BLaER1 (cell line): ENCODE results near the gene CMTM3.
A peak's percentile ranks its signal among the peaks of the same experiment; 100 is the strongest.
"Not testable (repeated sequence)": the region's sequence is repeated elsewhere in the genome, so short reads cannot be mapped to it uniquely, and the experiment has no call there.

Experiments used
- H3K27ac ChIP-seq: shearing (Covaris generic); formaldehyde crosslinking; 2 replicates; pipeline ENCODE4 v1.8.1; 2022
- H3K27me3 ChIP-seq: shearing (Covaris generic); formaldehyde crosslinking; 2 replicates; pipeline ENCODE4 v1.8.1; 2022
- H3K36me3 ChIP-seq: shearing (Covaris generic); formaldehyde crosslinking; 2 replicates; pipeline ENCODE4 v1.8.1; 2022
- H3K4me1 ChIP-seq: shearing (Covaris generic); formaldehyde crosslinking; 2 replicates; pipeline ENCODE4 v1.8.1; 2022
- H3K4me2 ChIP-seq: shearing (Covaris generic); formaldehyde crosslinking; 2 replicates; pipeline ENCODE4 v1.8.1; 2022
- H3K4me3 ChIP-seq: shearing (Covaris generic); formaldehyde crosslinking; 2 replicates; pipeline ENCODE4 v1.8.1; 2022
- H3K9ac ChIP-seq: shearing (Covaris generic); formaldehyde crosslinking; 2 replicates; pipeline ENCODE4 v1.8.1; 2022
- H3K9me3 ChIP-seq: shearing (Covaris generic); formaldehyde crosslinking; 2 replicates; pipeline ENCODE4 v1.8.1; 2022
- H4K20me1 ChIP-seq: shearing (Covaris generic); formaldehyde crosslinking; 2 replicates; pipeline ENCODE4 v1.8.1; 2022
- Cebpa-rat ChIP-seq: shearing (Covaris generic); IDR thresholded peaks from 2 replicates; pipeline ENCODE4 v1.8.1; 2022

Gene CMTM3

GRCh38 chr16:66594739-66595138 lies 9.8 kb upstream of the CMTM3 start:
- Histone ChIP-seq H3K27ac (peak overlapping the region; percentile 2; the same call in 1 of the 2 replicates), H3K36me3 (no peaks in the 10 kb centered on the region), H4K20me1 (no peaks in the 10 kb centered on the region), H3K9ac (no peak overlapping the region), H3K4me3 (no peak overlapping the region), H3K9me3 (no peaks in the 10 kb centered on the region), H3K4me1 (peaks cover 40% of the 10 kb centered on the region), H3K27me3 (no peaks in the 10 kb centered on the region), H3K4me2 (peak overlapping the region; percentile 59)
- TF ChIP-seq Cebpa-rat: no peak

GRCh38 chr16:66596559-66596958 lies 7.9 kb upstream of the CMTM3 start:
- Histone ChIP-seq H3K9me3 (peaks cover 13% of the 10 kb centered on the region), H3K4me1 (peaks cover 26% of the 10 kb centered on the region)
- not testable (repeated sequence) for H3K27ac ChIP-seq, H3K27me3 ChIP-seq, H3K4me3 ChIP-seq, H3K36me3 ChIP-seq, H3K4me2 ChIP-seq, H3K9ac ChIP-seq, H4K20me1 ChIP-seq

GRCh38 chr16:66596986-66597848 lies 7.3 kb upstream of the CMTM3 start:
- Histone ChIP-seq H3K9me3 (peaks cover 17% of the 10 kb centered on the region), H3K4me3 (no peak overlapping the region), H3K4me2 (no peak overlapping the region), H3K9ac (no peak overlapping the region), H4K20me1 (no peaks in the 10 kb centered on the region), H3K27me3 (no peaks in the 10 kb centered on the region), H3K27ac (no peak overlapping the region), H3K36me3 (peaks cover 5% of the 10 kb centered on the region; the same call in 1 of the 2 replicates), H3K4me1 (peaks cover 28% of the 10 kb centered on the region)
- TF ChIP-seq Cebpa-rat: no peak

- no peak overlapping the region for H3K27ac ChIP-seq
- H3K9ac ChIP-seq: no peak overlapping the region
- H3K9me3 ChIP-seq: peaks cover 17% of the 10 kb centered on the region
- peaks cover 37% of the 10 kb centered on the region for H3K4me1 ChIP-seq
- peaks cover 5% of the 10 kb centered on the region; the same call in 1 of the 2 replicates for H3K36me3 ChIP-seq
- H3K27me3 ChIP-seq: no peaks in the 10 kb centered on the region
- H3K4me2 ChIP-seq: no peak overlapping the region
- no peak for TF ChIP-seq Cebpa-rat
- no peak overlapping the region for H3K4me3 ChIP-seq
- H4K20me1 ChIP-seq: no peaks in the 10 kb centered on the region
These were observed 6.4 kb upstream of the CMTM3 start for GRCh38 chr16:66598111-66598510.

GRCh38 chr16:66599726-66600125 lies 4.8 kb upstream of the CMTM3 start:
- no peak overlapping the region for H3K4me2 ChIP-seq
- peaks cover 36% of the 10 kb centered on the region for H3K4me1 ChIP-seq
- no peak overlapping the region for H3K4me3 ChIP-seq
- no peaks in the 10 kb centered on the region for H3K27me3 ChIP-seq
- H3K36me3 ChIP-seq: peaks cover 5% of the 10 kb centered on the region; the same call in 1 of the 2 replicates
- H4K20me1 ChIP-seq: no peaks in the 10 kb centered on the region
- no peak for TF ChIP-seq Cebpa-rat
- peaks cover 17% of the 10 kb centered on the region for H3K9me3 ChIP-seq
- no peak overlapping the region for H3K9ac ChIP-seq
- H3K27ac ChIP-seq: no peak overlapping the region

GRCh38 chr16:66600477-66600876 lies 4.0 kb upstream of the CMTM3 start:
- Histone ChIP-seq H3K4me1 (peaks cover 29% of the 10 kb centered on the region), H3K36me3 (peaks cover 5% of the 10 kb centered on the region; the same call in 1 of the 2 replicates), H3K27ac (no peak overlapping the region), H4K20me1 (peaks cover 2% of the 10 kb centered on the region), H3K9me3 (peaks cover 17% of the 10 kb centered on the region), H3K9ac (no peak overlapping the region), H3K4me2 (no peak overlapping the region), H3K27me3 (no peaks in the 10 kb centered on the region), H3K4me3 (no peak overlapping the region)
- TF ChIP-seq Cebpa-rat: no peak

- H3K4me1 ChIP-seq: peaks cover 39% of the 10 kb centered on the region
- peak overlapping the region; percentile 15 for H3K4me3 ChIP-seq
- no peaks in the 10 kb centered on the region for H3K27me3 ChIP-seq
- H3K4me2 ChIP-seq: peak overlapping the region; percentile 90
- no peak overlapping the region for H3K9ac ChIP-seq
- H3K9me3 ChIP-seq: peaks cover 17% of the 10 kb centered on the region
- no peak for TF ChIP-seq Cebpa-rat
- peaks cover 12% of the 10 kb centered on the region for H4K20me1 ChIP-seq
- peaks cover 5% of the 10 kb centered on the region; the same call in 1 of the 2 replicates for H3K36me3 ChIP-seq
- peak overlapping the region; percentile 68 for H3K27ac ChIP-seq
These were observed 3.0 kb upstream of the CMTM3 start for GRCh38 chr16:66601471-66601870.

- no peak for TF ChIP-seq Cebpa-rat
- Histone ChIP-seq H3K36me3 (peaks cover 7% of the 10 kb centered on the region), H4K20me1 (peaks cover 35% of the 10 kb centered on the region), H3K4me1 (peaks cover 62% of the 10 kb centered on the region), H3K9me3 (peaks cover 17% of the 10 kb centered on the region), H3K27ac (peak overlapping the region; percentile 94), H3K9ac (peak overlapping the region; percentile 75), H3K4me2 (peak overlapping the region; percentile 90), H3K27me3 (no peaks in the 10 kb centered on the region), H3K4me3 (peak overlapping the region; percentile 94)
These were observed 748 bp upstream of the CMTM3 start for GRCh38 chr16:66603537-66604375.

- Histone ChIP-seq H3K4me1 (peaks cover 76% of the 10 kb centered on the region), H3K9ac (peak overlapping the region; percentile 94), H3K4me2 (peak overlapping the region; percentile 86), H3K27me3 (no peaks in the 10 kb centered on the region), H4K20me1 (peaks cover 51% of the 10 kb centered on the region), H3K9me3 (peaks cover 16% of the 10 kb centered on the region), H3K27ac (peak overlapping the region; percentile 94), H3K36me3 (peaks cover 24% of the 10 kb centered on the region), H3K4me3 (peak overlapping the region; percentile 94)
- TF ChIP-seq Cebpa-rat: no peak
These were observed 874 bp downstream of the CMTM3 start for GRCh38 chr16:66605177-66605978.
